ENCODE data around the gene TYMS. TPM values are rescaled to one million over a fixed set of nuclear protein-coding genes. Genes with fewer than 3 reads are reported as not detected.

The TYMS gene
- total and polyA plus RNA-seq, 10 donors = 4.4 to 24.7 (median 14.4) TPM

- no peak for TF ChIP-seq POLR2A (IDR thresholded peaks at IDR 0.05)
- no peak for TF ChIP-seq POLR2AphosphoS5 (IDR thresholded peaks at IDR 0.05)
- TF ChIP-seq, protein P1, sequence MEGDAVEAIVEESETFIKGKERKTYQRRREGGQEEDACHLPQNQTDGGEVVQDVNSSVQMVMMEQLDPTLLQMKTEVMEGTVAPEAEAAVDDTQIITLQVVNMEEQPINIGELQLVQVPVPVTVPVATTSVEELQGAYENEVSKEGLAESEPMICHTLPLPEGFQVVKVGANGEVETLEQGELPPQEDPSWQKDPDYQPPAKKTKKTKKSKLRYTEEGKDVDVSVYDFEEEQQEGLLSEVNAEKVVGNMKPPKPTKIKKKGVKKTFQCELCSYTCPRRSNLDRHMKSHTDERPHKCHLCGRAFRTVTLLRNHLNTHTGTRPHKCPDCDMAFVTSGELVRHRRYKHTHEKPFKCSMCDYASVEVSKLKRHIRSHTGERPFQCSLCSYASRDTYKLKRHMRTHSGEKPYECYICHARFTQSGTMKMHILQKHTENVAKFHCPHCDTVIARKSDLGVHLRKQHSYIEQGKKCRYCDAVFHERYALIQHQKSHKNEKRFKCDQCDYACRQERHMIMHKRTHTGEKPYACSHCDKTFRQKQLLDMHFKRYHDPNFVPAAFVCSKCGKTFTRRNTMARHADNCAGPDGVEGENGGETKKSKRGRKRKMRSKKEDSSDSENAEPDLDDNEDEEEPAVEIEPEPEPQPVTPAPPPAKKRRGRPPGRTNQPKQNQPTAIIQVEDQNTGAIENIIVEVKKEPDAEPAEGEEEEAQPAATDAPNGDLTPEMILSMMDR (IDR thresholded peaks at IDR 0.05 in 8 of 11, conservative IDR thresholded peaks at IDR 0.05 in 3 of 11) = no peak
Observed at GRCh38 chr18:644395-645004, 13.0 kb upstream of the TYMS start.

GRCh38 chr18:647304-647703 lies 10.1 kb upstream of the TYMS start:
- TF ChIP-seq, protein P1 (IDR thresholded peaks at IDR 0.05 in 8 of 11, conservative IDR thresholded peaks at IDR 0.05 in 3 of 11) = no peak
- TF ChIP-seq POLR2AphosphoS5 (IDR thresholded peaks at IDR 0.05) (no peak), POLR2A (IDR thresholded peaks at IDR 0.05) (no peak)
- Histone ChIP-seq H3K36me3 (no peaks in the 10 kb centered on the region), H3K4me1 (peaks cover 0 to 6% (median 0%) of the 10 kb centered on the region in 6 donors), H3K4me3 (no peak overlapping the region), H3K27me3 (replicated peaks in 1 of 7) (no peaks in the 10 kb centered on the region), H3K27ac (no peak overlapping the region), H3K9me3 (no peaks in the 10 kb centered on the region)
- 73 to 86% (median 85%) methylated on average over 5 of the region's 5 CpGs for WGBS, 5 donors
- no peak for DNase-seq
- intact Hi-C loops (cut with DNase I; ENCODE audit: low total_unique reads) = no loop called here

More at GRCh38 chr18:644395-645004, 13.0 kb upstream of the TYMS start:
- Histone ChIP-seq H3K27ac (no peak overlapping the region), H3K36me3 (no peaks in the 10 kb centered on the region), H3K9me3 (no peaks in the 10 kb centered on the region), H3K4me1 (no peaks in the 10 kb centered on the region), H3K4me3 (no peak overlapping the region), H3K27me3 (replicated peaks in 1 of 7) (no peaks in the 10 kb centered on the region)
- WGBS, 5 donors = 30 to 53% (median 34%) methylated on average over 2 of the region's 2 CpGs
- no peak for DNase-seq
- intact Hi-C loops (cut with DNase I; ENCODE audit: low total_unique reads) = no loop called here

DNA sequence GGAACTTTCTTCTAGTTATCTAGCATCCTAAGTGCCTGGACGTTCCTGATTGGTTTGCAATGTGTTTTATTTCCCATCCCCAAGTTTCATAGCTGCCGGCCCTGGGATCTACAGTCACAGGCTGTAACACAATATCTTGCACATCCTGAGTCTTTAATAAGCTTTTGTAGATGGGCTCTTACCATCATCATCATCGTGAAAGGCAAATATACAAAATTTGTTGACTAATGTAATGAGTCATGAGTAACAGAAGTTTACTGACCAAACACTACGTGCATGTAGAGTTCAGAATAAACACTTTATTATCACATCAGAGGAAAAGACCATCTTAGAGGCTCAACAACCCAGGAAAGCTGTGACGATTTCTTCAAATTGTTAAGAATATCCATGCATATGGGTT lies 8.1 kb upstream of the TYMS start:
- Histone ChIP-seq H3K4me1 (peaks cover 0 to 6% (median 0%) of the 10 kb centered on the region in 6 donors), H3K27ac (no peak overlapping the region), H3K4me3 (no peak overlapping the region), H3K27me3 (replicated peaks in 1 of 7) (no peaks in the 10 kb centered on the region), H3K36me3 (no peaks in the 10 kb centered on the region), H3K9me3 (no peaks in the 10 kb centered on the region)
- WGBS, 5 donors = 83 to 92% (median 85%) methylated on average over 5 of the region's 5 CpGs
- DNase-seq = no peak
- intact Hi-C loops (cut with DNase I; ENCODE audit: low total_unique reads) = no loop called here
- TF ChIP-seq POLR2AphosphoS5 (IDR thresholded peaks at IDR 0.05) = no peak
- TF ChIP-seq, protein P1 (IDR thresholded peaks at IDR 0.05 in 8 of 11, conservative IDR thresholded peaks at IDR 0.05 in 3 of 11) = no peak
- no peak for TF ChIP-seq POLR2A (IDR thresholded peaks at IDR 0.05)

DNA sequence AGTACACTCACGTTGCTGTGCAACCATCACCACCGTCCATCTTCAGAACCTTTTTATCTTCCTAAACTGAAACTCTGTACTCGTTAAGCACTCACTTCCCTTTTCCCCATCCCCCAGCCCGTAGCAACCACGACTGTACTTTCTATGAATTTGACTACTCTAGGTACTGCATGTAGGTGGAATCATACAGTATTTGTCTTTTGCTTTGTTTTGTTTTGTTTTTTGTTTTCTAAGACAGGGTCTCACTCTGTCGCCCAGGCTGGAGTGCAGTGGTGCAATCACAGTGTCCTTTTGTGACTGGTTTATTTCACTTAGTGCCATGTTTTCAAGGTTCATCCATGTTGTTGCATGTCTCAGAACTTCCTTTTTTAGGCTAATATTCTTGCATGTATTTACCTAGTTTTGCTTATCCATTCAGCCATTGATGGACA lies 7.0 kb upstream of the TYMS start:
- no peak for DNase-seq
- intact Hi-C loops (cut with DNase I; ENCODE audit: low total_unique reads) = no loop called here
- H3K9me3 ChIP-seq = no peaks in the 10 kb centered on the region
- H3K27me3 ChIP-seq (replicated peaks in 1 of 7) = peaks cover 0 to 11% (median 0%) of the 10 kb centered on the region in 7 donors
- no peak for TF ChIP-seq POLR2A (IDR thresholded peaks at IDR 0.05)
- TF ChIP-seq, protein P1 (IDR thresholded peaks at IDR 0.05 in 8 of 11, conservative IDR thresholded peaks at IDR 0.05 in 3 of 11) = no peak
- TF ChIP-seq POLR2AphosphoS5 (IDR thresholded peaks at IDR 0.05) = no peak
- peaks cover 0 to 6% (median 0%) of the 10 kb centered on the region in 6 donors for H3K4me1 ChIP-seq
- no peak overlapping the region for H3K4me3 ChIP-seq
- H3K27ac ChIP-seq = no peak overlapping the region
- 12 to 14% (median 13%) methylated on average over 6 of the region's 6 CpGs for WGBS, 5 donors
- H3K36me3 ChIP-seq = no peaks in the 10 kb centered on the region
